Upper lobe of left lung (tissue), 6 donors: ENCODE measurements around the gene BIRC7. TPM values are rescaled to one million over a fixed set of nuclear protein-coding genes. Genes with fewer than 3 reads are reported as not detected.

Source experiments
- ATAC-seq, 2 donors: fragments of 200-7000 bp; cut with Tn5 transposase; one replicate each; pipeline ENCODE4 v1.9.1; 2022; ENCODE audit warnings: mild to moderate bottlenecking in 2 of 2, moderate library complexity in 2 of 2; ENCODE audit not compliant: low FRiP score in 2 of 2
- DNase-seq, 2 donors: peaks; one replicate each; pipeline ENCODE4 v3.0.0-alpha.2; 2019 to 2020
- H3K27ac ChIP-seq, 4 donors: fragments of 200-600 bp; sonication (generic); one replicate each; pipeline ENCODE4 v1.5.1; 2016 to 2019
- H3K27me3 ChIP-seq, 4 donors: fragments of 200-600 bp; sonication (generic); one replicate each; pipeline ENCODE4 v1.5.1; 2017 to 2019
- H3K36me3 ChIP-seq, 4 donors: fragments of 200-600 bp; sonication (generic); one replicate each; pipeline ENCODE4 v1.5.1; 2016 to 2019
- H3K4me1 ChIP-seq, 4 donors: fragments of 200-600 bp; sonication (generic); one replicate each; pipeline ENCODE4 v1.5.1; 2018 to 2019
- H3K4me3 ChIP-seq, 4 donors: fragments of 200-600 bp; sonication (generic); one replicate each; pipeline ENCODE4 v1.5.1; 2017 to 2019; ENCODE audit warnings: mild to moderate bottlenecking in 2 of 4, moderate library complexity in 1 of 4
- H3K9me3 ChIP-seq, 4 donors: fragments of 200-600 bp; sonication (generic); one replicate each; pipeline ENCODE4 v1.5.1; 2018 to 2019
- CTCF ChIP-seq, 6 experiments: fragments of 450-650 bp in 4 of 6; fragments of 200-600 bp in 2 of 6; sonication (generic) in 2 of 6; IDR thresholded peaks; one replicate each; pipeline ENCODE4 v1.5.1; 2016 to 2019; ENCODE audit warnings: antibody characterized with exemption in 6 of 6
- EP300 ChIP-seq, 4 donors: sonication (generic); formaldehyde crosslinking; IDR thresholded peaks; one replicate each; pipeline ENCODE4 v1.5.1; 2017; ENCODE audit warnings: antibody characterized with exemption in 4 of 4, control low read depth in 2 of 4
- POLR2A ChIP-seq, 4 donors: fragments of 450-650 bp; IDR thresholded peaks; one replicate each; pipeline ENCODE4 v1.5.1; 2016 to 2017; ENCODE audit warnings: antibody characterized with exemption in 4 of 4, mild to moderate bottlenecking in 2 of 4
- POLR2AphosphoS5 ChIP-seq, 2 donors: sonication (generic); formaldehyde crosslinking; IDR thresholded peaks; one replicate each; pipeline ENCODE4 v1.5.1; 2017; ENCODE audit warnings: antibody characterized with exemption in 2 of 2
- WGBS, 2 donors: methylation state at CpG; one replicate each; pipeline ENCODE4 v1.1.5; 2017 to 2018; 5-methylcytosine and 5-hydroxymethylcytosine counted together
- small RNA-seq, 4 donors: library from RNA; depleted of rRNA; stranded (forward); fragments of <200 nt; gene quantifications; one replicate each; pipeline ENCODE3, GENCODE V24; 2016
- total RNA-seq, 6 donors: library from RNA; depleted of rRNA in 4 of 6; stranded (reverse); fragments of >200 nt in 4 of 6; gene quantifications; one replicate each; pipeline versions ENCODE4 v1.1.0 to v1.2.1, GENCODE V29; 2016 to 2021
- donor health status: DM: no; HTN: no; CAD: no; lungs with moderate emphysema.
- donor health status: DM: no; HTN: yes; CAD: no; lungs with severe emphysema.

Gene BIRC7
- total RNA-seq, 6 donors from 2014 or later = 1.3 to 15.0 (median 2.8) TPM; not detected in 2

- H3K27me3 ChIP-seq = no peaks in the 10 kb centered on the region
- no peak for TF ChIP-seq EP300 (IDR thresholded peaks at IDR 0.05)
- TF ChIP-seq CTCF (IDR thresholded peaks at IDR 0.05) = no peak
- no peak for TF ChIP-seq POLR2AphosphoS5 (IDR thresholded peaks at IDR 0.05)
- TF ChIP-seq POLR2A (IDR thresholded peaks at IDR 0.05) = no peak
- WGBS, 2 donors = 88 to 89% methylated on average over 19 to 23 of the region's 28 CpGs
- H3K9me3 ChIP-seq = no peaks in the 10 kb centered on the region
- no peak overlapping the region for H3K4me3 ChIP-seq
- H3K4me1 ChIP-seq = peaks cover 0 to 6% (median 2%) of the 10 kb centered on the region in 4 donors
- peaks cover 4 to 61% (median 46%) of the 10 kb centered on the region in 4 donors for H3K36me3 ChIP-seq
- DNase-seq = peak in 1 of 2 donors; percentile 71
- no peak overlapping the region for H3K27ac ChIP-seq
- no peak for ATAC-seq
Observed at GRCh38 chr20:63288581-63289251, 53.0 kb downstream of the BIRC7 start.

- ATAC-seq (no peak), DNase-seq (peak in 1 of 2 donors; percentile 71)
- 89% methylated on average over 12 to 25 of the region's 25 CpGs for WGBS, 2 donors
- no peak overlapping the region for H3K27ac ChIP-seq
- H3K27me3 ChIP-seq = no peaks in the 10 kb centered on the region
- H3K36me3 ChIP-seq = peaks cover 4 to 53% (median 40%) of the 10 kb centered on the region in 4 donors
- TF ChIP-seq POLR2AphosphoS5 (IDR thresholded peaks at IDR 0.05) = no peak
- TF ChIP-seq CTCF (IDR thresholded peaks at IDR 0.05) = no peak
- no peak overlapping the region for H3K4me3 ChIP-seq
- peaks cover 0 to 6% (median 2%) of the 10 kb centered on the region in 4 donors for H3K4me1 ChIP-seq
- no peaks in the 10 kb centered on the region for H3K9me3 ChIP-seq
Observed at GRCh38 chr20:63289311-63290135, 53.8 kb downstream of the BIRC7 start.

Small RNA genes within 50 kb of the gene (small RNA-seq; reads per million reads assigned to genes)
- 0 reads per million in 4 donors for gene MIR3196
- gene MIR4326 = 0.33 to 2.7 (median 0.83) reads per million in 4 donors

Other genes starting within 250 kb of the BIRC7 start
- not detected for gene BHLHE23, start 228.9 kb upstream of the BIRC7 start, total RNA-seq
- gene YTHDF1, start 19.8 kb upstream of the BIRC7 start, total RNA-seq = 10 to 100 TPM; 29.3 to 42.1 (median 31.6) TPM
- under 1 TPM in 1 of 6 donors, not detected in 5; 0.17 TPM for gene NKAIN4, start 18.6 kb downstream of the BIRC7 start, total RNA-seq
- 100 to 1,000 TPM in 2 of 6 donors, 10 to 100 TPM in 4; 39.8 to 169 (median 84.7) TPM for gene ARFGAP1, start 36.9 kb downstream of the BIRC7 start, total RNA-seq
- under 1 TPM in 1 of 6 donors, not detected in 5; 0.03 TPM for gene COL20A1, start 57.3 kb downstream of the BIRC7 start, total RNA-seq
- gene CHRNA4, start 125.4 kb downstream of the BIRC7 start, total RNA-seq = under 1 TPM in 1 of 6 donors, not detected in 5; 0.10 TPM
- under 1 TPM in 1 of 6 donors, not detected in 5; 0.66 TPM for gene KCNQ2, start 236.8 kb downstream of the BIRC7 start, total RNA-seq